Esophagus squamous epithelium (tissue), 5 donors: Measurements from ENCODE around the gene STK10. TPM values are rescaled to one million over a fixed set of nuclear protein-coding genes. Genes with fewer than 3 reads are reported as not detected.
A peak's percentile ranks its signal among the peaks of the same experiment; 100 is the strongest.

Source experiments
- DNase-seq: peaks from one replicate; lab custom pipeline; 2025; lab: John Stamatoyannopoulos, UW
- H3K27ac ChIP-seq, 4 donors: fragments of 200-600 bp; sonication (generic); one replicate each; pipeline ENCODE4 v1.5.1; 2016 to 2019; ENCODE audit warnings: mild to moderate bottlenecking in 1 of 4
- H3K27me3 ChIP-seq, 4 donors: fragments of 200-600 bp; sonication (generic); 1 replicate in 3 of 4; 2 replicates in 1 of 4; pipeline versions ENCODE4 v1.5.1 to v1.6.0; 2017 to 2021; ENCODE audit warnings: antibody characterized with exemption in 1 of 4
- H3K36me3 ChIP-seq, 3 donors: fragments of 200-600 bp; sonication (generic); one replicate each; pipeline ENCODE4 v1.5.1; 2016 to 2019
- H3K4me1 ChIP-seq, 3 donors: fragments of 200-600 bp; sonication (generic); one replicate each; pipeline ENCODE4 v1.5.1; 2017 to 2019
- H3K4me3 ChIP-seq, 4 donors: fragments of 200-600 bp; sonication (generic); 1 replicate in 3 of 4; 2 replicates in 1 of 4; pipeline ENCODE4 v1.5.1; 2016 to 2019; ENCODE audit warnings: mild to moderate bottlenecking in 2 of 4, moderate library complexity in 1 of 4
- H3K9me3 ChIP-seq, 3 donors: fragments of 200-600 bp; sonication (generic); one replicate each; pipeline ENCODE4 v1.5.1; 2016 to 2019
- CTCF ChIP-seq, 6 experiments: fragments of 450-650 bp in 4 of 6; fragments of 200-600 bp in 2 of 6; sonication (generic) in 2 of 6; IDR thresholded peaks; one replicate each; pipeline ENCODE4 v1.5.1; 2016 to 2019; ENCODE audit warnings: antibody characterized with exemption in 6 of 6, mild to moderate bottlenecking in 4 of 6, moderate library complexity in 4 of 6
- POLR2A ChIP-seq, 4 donors: fragments of 450-650 bp; IDR thresholded peaks; one replicate each; pipeline ENCODE4 v1.6.1; 2017; ENCODE audit warnings: antibody characterized with exemption in 4 of 4, mild to moderate bottlenecking in 4 of 4, moderate library complexity in 3 of 4
- whole genome bisulfite sequencing, 2 donors: methylation state at CpG; one replicate each; pipeline ENCODE4 v1.1.5; 2018; 5-methylcytosine and 5-hydroxymethylcytosine counted together
- intact Hi-C: fragments of 100-400 bp; cut with DNase I; formaldehyde crosslinking; loops from one replicate; pipeline ENCODE4 v1.15.0; 2022
- total RNA-seq, 4 donors: library from RNA; depleted of rRNA; stranded (reverse); fragments of >200 nt; gene quantifications; one replicate each; pipeline ENCODE4 v1.1.0, GENCODE V29; 2016
- donor health status: DM: yes; HTN: yes; CAD: no.

The STK10 gene
- total RNA-seq, 4 donors from 2014 or later: 5.4 to 15.6 (median 8.9) TPM

- intact Hi-C loops: no loop called here
- H3K4me3 ChIP-seq: peak overlapping the region in 1 of 4 donors; percentile 1
Observed at GRCh38 chr5:172003746-172004145, 184.3 kb downstream of the STK10 start.

GRCh38 chr5:172002840-172003512 lies 185.0 kb downstream of the STK10 start:
- H3K27me3 ChIP-seq: no peaks in the 10 kb centered on the region
- no peak overlapping the region for H3K4me3 ChIP-seq
- H3K9me3 ChIP-seq: no peaks in the 10 kb centered on the region
- intact Hi-C loops: no loop called here
- 65 to 74% methylated on average over 6 of the region's 6 CpGs for WGBS, 2 donors
- H3K36me3 ChIP-seq: no peaks in the 10 kb centered on the region
- TF ChIP-seq POLR2A (IDR thresholded peaks at IDR 0.05) (no peak), CTCF (IDR thresholded peaks at IDR 0.05) (no peak)
- H3K4me1 ChIP-seq: peaks cover 26 to 83% (median 52%) of the 10 kb centered on the region in 3 donors
- H3K27ac ChIP-seq: peak overlapping the region in 2 of 4 donors; percentile 9 to 23
- no peak for DNase-seq

More at GRCh38 chr5:172003746-172004145, 184.3 kb downstream of the STK10 start:
- WGBS, 2 donors: 18 to 24% methylated on average over 1 of the region's 1 CpG
- DNase-seq: no peak
- no peaks in the 10 kb centered on the region for H3K9me3 ChIP-seq
- no peaks in the 10 kb centered on the region for H3K36me3 ChIP-seq
- no peaks in the 10 kb centered on the region for H3K27me3 ChIP-seq
- H3K27ac ChIP-seq: peak overlapping the region in 2 of 4 donors; percentile 9 to 23
- TF ChIP-seq POLR2A (IDR thresholded peaks at IDR 0.05) (no peak), CTCF (IDR thresholded peaks at IDR 0.05) (no peak)
- H3K4me1 ChIP-seq: peaks cover 26 to 81% (median 48%) of the 10 kb centered on the region in 3 donors

- Histone ChIP-seq H3K4me1 (peaks cover 22 to 83% (median 51%) of the 10 kb centered on the region in 3 donors), H3K27me3 (no peaks in the 10 kb centered on the region), H3K27ac (peak overlapping the region in 1 of 4 donors; percentile 23), H3K36me3 (no peaks in the 10 kb centered on the region), H3K4me3 (no peak overlapping the region), H3K9me3 (no peaks in the 10 kb centered on the region)
- no peak for DNase-seq
- WGBS, 2 donors: 23 to 30% methylated on average over 2 of the region's 2 CpGs
- intact Hi-C loops: no loop called here
- TF ChIP-seq POLR2A (IDR thresholded peaks at IDR 0.05): no peak
- peak in 5 of 6 experiments; percentile 13 to 49 (median 28) for TF ChIP-seq CTCF (IDR thresholded peaks at IDR 0.05)
Observed at GRCh38 chr5:172002310-172002709, 185.7 kb downstream of the STK10 start.

GRCh38 chr5:171999877-172000276 lies 188.1 kb downstream of the STK10 start:
- no peak for DNase-seq
- Histone ChIP-seq H3K36me3 (peaks cover 0 to 17% (median 0%) of the 10 kb centered on the region in 3 donors), H3K9me3 (no peaks in the 10 kb centered on the region), H3K4me1 (peaks cover 17 to 85% (median 52%) of the 10 kb centered on the region in 3 donors), H3K27ac (peak overlapping the region in 3 of 4 donors; percentile 19 to 45 (median 38)), H3K4me3 (no peak overlapping the region), H3K27me3 (no peaks in the 10 kb centered on the region)
- intact Hi-C loops: no loop called here
- WGBS, 2 donors: 61 to 70% methylated on average over 5 of the region's 5 CpGs
- TF ChIP-seq POLR2A (IDR thresholded peaks at IDR 0.05) (no peak), CTCF (IDR thresholded peaks at IDR 0.05) (no peak)

GRCh38 chr5:171999100-171999499 lies 188.9 kb downstream of the STK10 start:
- Histone ChIP-seq H3K4me1 (peaks cover 12 to 78% (median 46%) of the 10 kb centered on the region in 3 donors), H3K9me3 (no peaks in the 10 kb centered on the region), H3K27me3 (no peaks in the 10 kb centered on the region), H3K4me3 (no peak overlapping the region), H3K36me3 (peaks cover 0 to 17% (median 0%) of the 10 kb centered on the region in 3 donors), H3K27ac (peak overlapping the region in 2 of 4 donors; percentile 38 to 45)
- DNase-seq: no peak
- intact Hi-C loops: no loop called here
- no peak for TF ChIP-seq POLR2A (IDR thresholded peaks at IDR 0.05)
- TF ChIP-seq CTCF (IDR thresholded peaks at IDR 0.05): no peak
- 59 to 74% methylated on average over 2 of the region's 2 CpGs for WGBS, 2 donors
